Naive thymus-derived CD4-positive, alpha-beta T cell (primary cell): ENCODE measurements around the gene PTGER1. TPM values are rescaled to one million over a fixed set of nuclear protein-coding genes. Genes with fewer than 3 reads are reported as not detected.
"Not testable (repeated sequence)": the region's sequence is repeated elsewhere in the genome, so short reads cannot be mapped to it uniquely, and the experiment has no call there.

Experiments
- ATAC-seq: fragments of 150-1000 bp; cut with Tn5 transposase; 2 replicates; pipeline ENCODE4 v1.10.0; 2021; ENCODE audit warnings: mild to moderate bottlenecking, moderate library complexity
- CTCF ChIA-PET: fragments of 350-600 bp; sonication (Branson Sonifier 250); formaldehyde crosslinking; loops from one replicate; lab custom pipeline; 2021; ENCODE audit warnings: antibody characterized with exemption; lab: Charles Lee
- POLR2A ChIA-PET: fragments of 350-600 bp; sonication (Branson Sonifier 250); formaldehyde crosslinking; loops from one replicate; lab custom pipeline; 2021; ENCODE audit warnings: antibody characterized with exemption, inconsistent platforms; lab: Charles Lee
- DNase-seq, 9 donors: peaks; one replicate each; pipeline versions ENCODE4 v3.0.0 to v3.0.0-alpha.2; 2020 to 2022; ENCODE audit warnings: mixed read lengths in 1 of 9
- H3K27ac ChIP-seq: one replicate; pipeline ENCODE4 v1.7.0; 2013; ENCODE audit warnings: mild to moderate bottlenecking, low read depth, low read length, moderate library complexity
- H3K27me3 ChIP-seq, 2 donors: one replicate each; pipeline ENCODE4 v1.7.0; 2013; ENCODE audit warnings: low read length in 2 of 2, mild to moderate bottlenecking in 2 of 2, moderate library complexity in 2 of 2; ENCODE audit not compliant: control insufficient read depth in 2 of 2, insufficient read depth in 2 of 2
- H3K36me3 ChIP-seq, 3 experiments: 1 replicate in 2 of 3; 2 replicates in 1 of 3; pipeline ENCODE4 v1.7.0; 2013; ENCODE audit warnings: low read length in 3 of 3, mild to moderate bottlenecking in 3 of 3, moderate library complexity in 1 of 3; ENCODE audit not compliant: insufficient read depth in 3 of 3, control insufficient read depth in 2 of 3
- H3K4me1 ChIP-seq, 2 donors: one replicate each; pipeline ENCODE4 v1.7.0; 2013; ENCODE audit warnings: low read length in 2 of 2, mild to moderate bottlenecking in 2 of 2, moderate library complexity in 1 of 2; ENCODE audit not compliant: control insufficient read depth in 2 of 2, insufficient read depth in 2 of 2
- H3K4me3 ChIP-seq: 2 replicates; pipeline ENCODE4 v1.7.0; 2013; ENCODE audit warnings: mild to moderate bottlenecking, low read length
- H3K9me3 ChIP-seq, 3 experiments: 1 replicate in 2 of 3; 2 replicates in 1 of 3; pipeline ENCODE4 v1.7.0; 2013; ENCODE audit warnings: low read length in 3 of 3; ENCODE audit not compliant: control insufficient read depth in 2 of 3
- H3K27ac Mint-ChIP-seq, 9 donors: one replicate each; pipeline ENCODE4 v1.8.0; 2020 to 2022; ENCODE audit warnings: mixed read lengths in 9 of 9, mild to moderate bottlenecking in 8 of 9, moderate library complexity in 5 of 9, inconsistent platforms in 2 of 9
- H3K27me3 Mint-ChIP-seq, 5 donors: one replicate each; pipeline ENCODE4 v1.8.0; 2021 to 2022; ENCODE audit warnings: mixed read lengths in 5 of 5, mild to moderate bottlenecking in 1 of 5
- H3K36me3 Mint-ChIP-seq, 5 donors: one replicate each; pipeline ENCODE4 v1.8.0; 2020 to 2022; ENCODE audit warnings: mixed read lengths in 5 of 5, mild to moderate bottlenecking in 3 of 5, inconsistent platforms in 1 of 5
- H3K4me1 Mint-ChIP-seq, 7 donors: one replicate each; pipeline ENCODE4 v1.8.0; 2020 to 2022; ENCODE audit warnings: mixed read lengths in 7 of 7, mild to moderate bottlenecking in 3 of 7, inconsistent platforms in 1 of 7
- H3K4me3 Mint-ChIP-seq, 10 donors: one replicate each; pipeline ENCODE4 v1.8.0; 2020 to 2022; ENCODE audit warnings: mild to moderate bottlenecking in 10 of 10, mixed read lengths in 10 of 10, moderate library complexity in 6 of 10, inconsistent platforms in 2 of 10
- H3K9me3 Mint-ChIP-seq, 11 donors: one replicate each; pipeline ENCODE4 v1.8.0; 2020 to 2022; ENCODE audit warnings: mixed read lengths in 11 of 11, mild to moderate bottlenecking in 4 of 11, inconsistent platforms in 1 of 11, moderate library complexity in 1 of 11
- intact Hi-C, 2 donors: fragments of 100-400 bp; cut with micrococcal nuclease; formaldehyde crosslinking; loops; one replicate each; pipeline ENCODE4 v1.15.1; 2023
- polyA plus RNA-seq, 2 donors: library from polyadenylated mRNA; unstranded; fragments of 300-500 nt; fragmentation: Illumina TruSeq; gene quantifications; one replicate each; pipeline ENCODE4 v1.2.3, GENCODE V29; 2021
- total RNA-seq, 6 experiments: library from RNA in 5 of 6; stranded (reverse) in 5 of 6; gene quantifications; 1 replicate in 5 of 6; 2 replicates in 1 of 6; pipeline ENCODE4 v1.2.3 and lab custom pipeline; 2021 to 2026

The PTGER1 gene
- total and polyA plus RNA-seq, 7 experiments from 2014 or later: 0.46 TPM; not detected in 6

DNA sequence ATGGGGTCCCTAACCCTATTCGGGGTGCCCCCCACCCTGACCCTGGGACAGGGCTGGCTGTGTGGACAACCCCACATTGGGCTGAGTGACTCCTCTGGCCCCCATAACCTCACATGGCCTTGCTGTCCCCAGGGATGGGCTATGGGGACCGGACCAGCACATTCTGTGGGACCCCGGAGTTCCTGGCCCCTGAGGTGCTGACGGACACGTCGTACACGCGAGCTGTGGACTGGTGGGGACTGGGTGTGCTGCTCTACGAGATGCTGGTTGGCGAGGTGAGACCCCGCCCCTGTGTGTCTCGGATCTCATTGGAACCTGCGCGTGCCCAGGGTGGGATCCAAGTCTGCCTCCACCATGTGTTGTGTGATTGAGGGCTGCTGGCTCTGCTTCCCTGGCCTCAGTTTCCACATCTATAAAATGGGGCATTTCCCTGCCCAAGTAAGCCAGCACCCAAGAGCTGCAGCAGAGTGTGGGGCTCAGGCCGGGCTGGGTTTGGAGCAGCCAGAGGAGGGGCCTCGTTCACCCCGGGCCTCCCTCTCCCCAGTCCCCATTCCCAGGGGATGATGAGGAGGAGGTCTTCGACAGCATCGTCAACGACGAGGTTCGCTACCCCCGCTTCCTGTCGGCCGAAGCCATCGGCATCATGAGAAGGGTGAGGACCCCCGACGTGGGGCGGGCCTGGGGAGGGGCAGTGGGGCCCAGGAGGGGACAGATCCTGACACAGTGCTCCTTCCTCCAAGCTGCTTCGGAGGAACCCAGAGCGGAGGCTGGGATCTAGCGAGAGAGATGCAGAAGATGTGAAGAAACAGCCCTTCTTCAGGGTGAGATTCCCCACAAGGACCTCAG lies 4.9 kb downstream of the PTGER1 start:
- peaks cover 0 to 4% of the 10 kb centered on the region in 2 donors for H3K27me3 ChIP-seq
- peaks cover 0 to 65% (median 3%) of the 10 kb centered on the region in 3 experiments for H3K36me3 ChIP-seq
- Mint-ChIP-seq H3K4me3 (peak overlapping the region in 2 of 10 donors; percentile 25 to 32), H3K27ac (no peak overlapping the region), H3K27me3 (peaks cover 6 to 19% (median 12%) of the 10 kb centered on the region in 5 donors), H3K9me3 (no peaks in the 10 kb centered on the region), H3K36me3 (peaks cover 0 to 22% (median 4%) of the 10 kb centered on the region in 5 donors), H3K4me1 (peaks cover 0 to 24% (median 16%) of the 10 kb centered on the region in 7 donors)
- H3K27ac ChIP-seq: no peak overlapping the region
- CTCF ChIA-PET: interaction anchor here (0.6 to 0.7 kb wide), 2 partner anchors 39 to 76 kb away, joined by 3 read pairs; no protein-coding TSS in a partner anchor
- no peak for DNase-seq
- intact Hi-C loops: loop anchor here in 1 of 2 donors (10.0 kb wide), 1 partner anchor 115 kb away; no protein-coding TSS in a partner anchor
- no peak overlapping the region for H3K4me3 ChIP-seq
- ATAC-seq: no peak
- peaks cover 4 to 17% of the 10 kb centered on the region in 2 donors for H3K4me1 ChIP-seq
- H3K9me3 ChIP-seq: no peaks in the 10 kb centered on the region
- POLR2A ChIA-PET: no interaction called here

DNA sequence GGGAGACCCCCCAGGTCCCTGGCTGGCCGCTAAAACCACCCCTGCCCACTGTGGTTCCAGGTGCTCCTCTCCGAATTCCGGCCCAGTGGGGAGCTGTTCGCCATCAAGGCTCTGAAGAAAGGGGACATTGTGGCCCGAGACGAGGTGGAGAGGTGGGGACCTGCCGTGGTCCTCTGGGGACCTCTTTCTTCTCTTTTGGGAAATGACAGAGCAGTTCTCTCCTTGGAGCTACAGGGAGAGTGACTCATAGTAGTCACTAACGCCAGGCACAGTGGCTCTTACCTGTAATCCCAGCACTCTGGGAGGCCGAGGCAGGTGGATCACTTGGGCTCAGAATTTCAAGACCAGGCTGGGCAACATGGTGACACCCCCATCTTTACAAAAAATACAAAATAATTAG lies 7.3 kb downstream of the PTGER1 start:
- intact Hi-C loops: no loop called here
- Histone ChIP-seq H3K9me3 (no peaks in the 10 kb centered on the region), H3K36me3 (peaks cover 0 to 89% (median 11%) of the 10 kb centered on the region in 3 experiments), H3K4me3 (no peak overlapping the region), H3K27me3 (no peaks in the 10 kb centered on the region), H3K4me1 (peaks cover 0 to 9% of the 10 kb centered on the region in 2 donors), H3K27ac (no peak overlapping the region)
- ChIA-PET POLR2A (interaction anchor here (0.7 to 1.1 kb wide), 2 partner anchors 28 to 32 kb away, joined by 3 to 5 read pairs; partner anchors contain the start of gene GIPC1), CTCF (interaction anchor here (1.0 to 1.8 kb wide), 4 partner anchors 10 to 83 kb away, joined by 3 to 8 read pairs (median 4); no protein-coding TSS in a partner anchor)
- H3K27me3 Mint-ChIP-seq: peaks cover 0 to 4% (median under 1%) of the 10 kb centered on the region in 5 donors
- no peak for ATAC-seq
- H3K9me3 Mint-ChIP-seq: no peaks in the 10 kb centered on the region
- DNase-seq: no peak
- H3K27ac Mint-ChIP-seq: peak overlapping the region in 1 of 9 donors; percentile 15
- no peak overlapping the region for H3K4me3 Mint-ChIP-seq
- H3K4me1 Mint-ChIP-seq: peaks cover 0 to 10% (median 3%) of the 10 kb centered on the region in 7 donors
- H3K36me3 Mint-ChIP-seq: peaks cover 0 to 39% (median 9%) of the 10 kb centered on the region in 5 donors

DNA sequence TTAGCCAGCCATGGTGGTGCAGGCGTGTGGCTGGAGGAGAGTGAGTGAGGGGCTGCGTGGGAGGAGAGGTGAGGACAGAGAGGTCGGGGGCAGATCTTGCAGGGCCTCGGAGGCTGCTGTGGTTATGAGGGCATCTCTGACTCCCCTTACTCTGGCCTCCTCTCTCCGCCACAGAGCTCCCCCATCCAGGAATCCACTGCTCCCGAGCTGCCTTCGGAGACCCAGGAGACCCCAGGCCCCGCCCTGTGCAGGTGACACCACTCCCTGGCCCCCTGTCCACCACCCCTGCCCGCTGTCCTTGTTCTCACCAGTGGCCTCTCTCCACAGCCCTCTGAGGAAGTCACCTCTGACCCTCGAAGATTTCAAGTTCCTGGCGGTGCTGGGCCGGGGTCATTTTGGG lies 7.8 kb downstream of the PTGER1 start:
- Histone ChIP-seq H3K4me3 (no peak overlapping the region), H3K36me3 (peaks cover 0 to 94% (median 11%) of the 10 kb centered on the region in 3 experiments), H3K27me3 (no peaks in the 10 kb centered on the region), H3K9me3 (no peaks in the 10 kb centered on the region), H3K27ac (no peak overlapping the region), H3K4me1 (peaks cover 0 to 5% of the 10 kb centered on the region in 2 donors)
- DNase-seq (no peak), ATAC-seq (no peak)
- peaks cover 0 to 39% (median 9%) of the 10 kb centered on the region in 5 donors for H3K36me3 Mint-ChIP-seq
- peaks cover 0 to 7% (median 0%) of the 10 kb centered on the region in 7 donors for H3K4me1 Mint-ChIP-seq
- H3K9me3 Mint-ChIP-seq: no peaks in the 10 kb centered on the region
- H3K27ac Mint-ChIP-seq: no peak overlapping the region
- H3K27me3 Mint-ChIP-seq: no peaks in the 10 kb centered on the region
- ChIA-PET CTCF (interaction anchor here (1.0 to 1.8 kb wide), 4 partner anchors 10 to 84 kb away, joined by 3 to 8 read pairs (median 4); no protein-coding TSS in a partner anchor), POLR2A (no interaction called here)
- intact Hi-C loops: no loop called here
- H3K4me3 Mint-ChIP-seq: no peak overlapping the region

DNA sequence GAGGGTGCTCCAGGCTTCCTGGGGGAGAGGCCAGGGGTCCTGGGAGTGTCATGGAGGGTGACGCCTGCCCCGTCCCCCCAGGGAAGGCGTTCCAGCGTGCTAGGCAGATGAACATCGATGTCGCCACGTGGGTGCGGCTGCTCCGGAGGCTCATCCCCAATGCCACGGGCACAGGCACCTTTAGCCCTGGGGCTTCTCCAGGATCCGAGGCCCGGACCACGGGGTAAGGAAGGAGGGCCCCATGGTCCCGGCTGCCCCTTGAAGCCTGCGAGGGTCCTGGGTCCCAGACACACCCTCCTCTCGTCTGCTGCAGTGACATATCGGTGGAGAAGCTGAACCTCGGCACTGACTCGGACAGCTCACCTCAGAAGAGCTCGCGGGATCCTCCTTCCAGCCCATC lies 11.4 kb downstream of the PTGER1 start:
- Histone ChIP-seq H3K9me3 (no peaks in the 10 kb centered on the region), H3K27me3 (no peaks in the 10 kb centered on the region), H3K4me1 (peaks cover 0 to 8% of the 10 kb centered on the region in 2 donors), H3K4me3 (no peak overlapping the region), H3K36me3 (peaks cover 0 to 90% (median 18%) of the 10 kb centered on the region in 3 experiments), H3K27ac (no peak overlapping the region)
- Mint-ChIP-seq H3K27ac (peak overlapping the region in 1 of 9 donors; percentile 9), H3K27me3 (no peaks in the 10 kb centered on the region), H3K9me3 (no peaks in the 10 kb centered on the region), H3K4me1 (peaks cover 0 to 13% (median 3%) of the 10 kb centered on the region in 7 donors), H3K36me3 (peaks cover 6 to 49% (median 21%) of the 10 kb centered on the region in 5 donors), H3K4me3 (no peak overlapping the region)
- POLR2A ChIA-PET: no interaction called here
- CTCF ChIA-PET: no interaction called here
- ATAC-seq: no peak
- DNase-seq: no peak
- intact Hi-C loops: no loop called here

DNA sequence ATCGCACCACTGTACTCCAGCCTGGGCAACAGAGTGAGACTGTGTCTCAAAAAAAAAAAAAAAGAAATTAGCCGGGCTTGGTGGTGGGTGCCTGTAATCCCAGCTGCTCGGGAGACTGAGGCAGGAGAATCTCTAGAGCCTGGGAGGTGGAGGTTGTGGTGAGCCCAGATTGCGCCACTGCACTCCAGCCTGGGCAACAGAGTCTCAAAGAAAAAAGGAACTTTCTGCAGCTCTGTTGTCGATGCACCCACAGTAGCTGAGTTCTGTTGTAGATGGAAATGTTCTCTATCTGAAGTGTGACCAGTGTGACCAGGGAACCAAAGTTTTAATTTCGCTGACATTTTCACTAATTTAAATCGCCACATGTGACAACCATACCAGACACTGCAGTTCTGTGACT lies 12.8 kb downstream of the PTGER1 start:
- H3K27me3 ChIP-seq, H3K4me3 Mint-ChIP-seq, ATAC-seq, H3K4me3 ChIP-seq, intact Hi-C loops, H3K9me3 Mint-ChIP-seq, H3K27me3 Mint-ChIP-seq, H3K27ac ChIP-seq, H3K27ac Mint-ChIP-seq, DNase-seq, H3K9me3 ChIP-seq: not testable (repeated sequence)
- H3K36me3 ChIP-seq: peaks cover 0 to 89% (median 22%) of the 10 kb centered on the region in 3 experiments
- Mint-ChIP-seq H3K36me3 (peaks cover 6 to 55% (median 22%) of the 10 kb centered on the region in 5 donors), H3K4me1 (peaks cover 0 to 14% (median 3%) of the 10 kb centered on the region in 7 donors)
- ChIA-PET CTCF (interaction anchor here (0.8 kb wide), 1 partner anchor 19 kb away, joined by 4 read pairs; no protein-coding TSS in a partner anchor), POLR2A (interaction anchor here (0.5 kb wide), 1 partner anchor 24 kb away, joined by 3 read pairs; no protein-coding TSS in a partner anchor)
- H3K4me1 ChIP-seq: peaks cover 0 to 12% of the 10 kb centered on the region in 2 donors

DNA sequence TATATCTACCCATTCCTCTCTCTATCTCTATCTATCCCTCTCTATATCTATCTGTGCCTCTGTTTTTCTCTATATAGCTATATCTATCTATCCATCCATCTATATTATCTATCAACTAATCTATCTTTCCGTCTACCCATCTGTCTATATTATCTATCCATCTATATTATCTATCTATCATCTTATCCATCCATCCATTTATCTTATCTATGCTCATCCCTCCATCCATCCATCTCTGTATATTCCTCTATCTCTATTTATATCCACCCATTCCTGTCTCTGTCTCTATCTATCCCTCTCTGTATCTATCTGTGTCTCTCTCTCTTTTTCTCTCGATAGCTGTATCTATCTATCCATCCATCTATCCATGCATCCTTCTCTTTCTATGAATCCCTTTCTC lies 14.2 kb downstream of the PTGER1 start:
- POLR2A ChIA-PET: no interaction called here
- H3K4me1 Mint-ChIP-seq: peaks cover 0 to 14% (median 3%) of the 10 kb centered on the region in 7 donors
- H3K27me3 ChIP-seq: no peaks in the 10 kb centered on the region
- H3K9me3 Mint-ChIP-seq: no peaks in the 10 kb centered on the region
- H3K27ac ChIP-seq: no peak overlapping the region
- no peak overlapping the region for H3K4me3 Mint-ChIP-seq
- H3K9me3 ChIP-seq: no peaks in the 10 kb centered on the region
- H3K27me3 Mint-ChIP-seq: no peaks in the 10 kb centered on the region
- ATAC-seq: no peak
- no peak for DNase-seq
- intact Hi-C loops: no loop called here
- CTCF ChIA-PET: no interaction called here
- H3K36me3 ChIP-seq: peaks cover 0 to 86% (median 22%) of the 10 kb centered on the region in 3 experiments
- peaks cover 0 to 12% of the 10 kb centered on the region in 2 donors for H3K4me1 ChIP-seq
- peaks cover 9 to 54% (median 19%) of the 10 kb centered on the region in 5 donors for H3K36me3 Mint-ChIP-seq
- H3K4me3 ChIP-seq: no peak overlapping the region
- peak overlapping the region in 5 of 9 donors; percentile 1 to 76 (median 8) for H3K27ac Mint-ChIP-seq
